Measurements from ENCODE around the gene GSTM2.

DNA sequence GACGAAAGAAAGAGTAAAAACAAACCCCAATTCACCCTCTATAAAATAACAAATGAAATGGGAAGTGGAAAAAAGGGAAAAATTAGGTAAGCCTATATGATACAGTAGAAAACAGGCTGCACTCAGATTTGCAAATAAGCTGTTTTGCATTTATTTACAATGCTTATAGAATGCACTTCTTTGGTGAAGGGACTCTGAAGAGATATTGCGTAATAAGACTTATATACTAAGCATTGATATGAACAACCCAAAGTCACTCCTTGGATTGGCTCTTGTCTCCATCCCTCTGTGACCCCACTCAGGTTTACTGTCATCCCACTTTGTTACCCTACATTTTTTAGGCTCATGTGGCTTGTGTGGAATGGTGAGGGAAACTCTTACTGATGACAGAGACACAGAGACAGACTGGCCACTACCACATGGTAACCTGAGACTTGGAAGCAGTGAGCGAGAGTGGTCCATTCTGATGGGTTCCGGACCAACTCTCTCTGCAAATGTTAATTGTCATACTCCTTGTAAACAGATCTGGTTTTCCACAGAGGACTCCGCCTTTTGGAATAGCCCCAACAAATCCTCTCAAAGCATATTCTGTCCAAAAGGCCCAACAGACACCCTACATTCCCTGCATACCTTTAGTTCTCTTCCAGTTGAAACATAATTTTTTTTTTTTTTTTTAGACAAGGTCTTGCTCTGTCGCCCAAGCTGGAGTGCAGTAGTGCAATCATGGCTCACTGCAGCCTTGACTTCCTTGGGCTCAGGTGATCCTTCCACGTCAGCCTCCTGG lies 55.2 kb downstream of the GSTM2 start:
- TF ChIP-seq, protein P1, sequence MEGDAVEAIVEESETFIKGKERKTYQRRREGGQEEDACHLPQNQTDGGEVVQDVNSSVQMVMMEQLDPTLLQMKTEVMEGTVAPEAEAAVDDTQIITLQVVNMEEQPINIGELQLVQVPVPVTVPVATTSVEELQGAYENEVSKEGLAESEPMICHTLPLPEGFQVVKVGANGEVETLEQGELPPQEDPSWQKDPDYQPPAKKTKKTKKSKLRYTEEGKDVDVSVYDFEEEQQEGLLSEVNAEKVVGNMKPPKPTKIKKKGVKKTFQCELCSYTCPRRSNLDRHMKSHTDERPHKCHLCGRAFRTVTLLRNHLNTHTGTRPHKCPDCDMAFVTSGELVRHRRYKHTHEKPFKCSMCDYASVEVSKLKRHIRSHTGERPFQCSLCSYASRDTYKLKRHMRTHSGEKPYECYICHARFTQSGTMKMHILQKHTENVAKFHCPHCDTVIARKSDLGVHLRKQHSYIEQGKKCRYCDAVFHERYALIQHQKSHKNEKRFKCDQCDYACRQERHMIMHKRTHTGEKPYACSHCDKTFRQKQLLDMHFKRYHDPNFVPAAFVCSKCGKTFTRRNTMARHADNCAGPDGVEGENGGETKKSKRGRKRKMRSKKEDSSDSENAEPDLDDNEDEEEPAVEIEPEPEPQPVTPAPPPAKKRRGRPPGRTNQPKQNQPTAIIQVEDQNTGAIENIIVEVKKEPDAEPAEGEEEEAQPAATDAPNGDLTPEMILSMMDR (IDR thresholded peaks at IDR 0.05; ENCODE audit: poor library complexity) = no peak
- no peak for TF ChIP-seq EZH2 (IDR thresholded peaks at IDR 0.05; ENCODE audit: borderline replicate concordance)

Measured in hepatocyte (in vitro differentiated cells).